ENCODE measurements around the gene SULT1C2.

The SULT1C2 gene

GRCh38 chr2:108355906-108356734 is 67.4 kb downstream of the SULT1C2 start:
- no peak for FAIRE-seq

GRCh38 chr2:108359336-108359735 is 70.6 kb downstream of the SULT1C2 start:
- peak; percentile 60 for FAIRE-seq

All from endometrium (tissue), 2 donors.